DOHH2 (cell line): Measurements from ENCODE around the gene RIN2.

Experiments
- CTCF ChIP-seq: fragments of 200-600 bp; sonication (generic); IDR thresholded peaks from one replicate; pipeline ENCODE4 v1.5.1; 2014; ENCODE audit warnings: antibody characterized with exemption, mild to moderate bottlenecking, low read depth, low read length; ENCODE audit not compliant: poor library complexity, severe bottlenecking
- EZH2phosphoT487 ChIP-seq: fragments of 200-600 bp; sonication (generic); IDR thresholded peaks from 2 replicates; pipeline ENCODE4 v1.6.1; 2017; ENCODE audit warnings: borderline replicate concordance, mild to moderate bottlenecking, antibody characterized with exemption, low read length, moderate library complexity, mixed read lengths

GRCh38 chr20:19749618-19750071 is 8.4 kb upstream of the RIN2 start:
- no peak for TF ChIP-seq CTCF
- no peak for TF ChIP-seq EZH2phosphoT487
